IPS-NIHi7 (cell line): Measurements from ENCODE around the gene RIOX2.
"Not testable (repeated sequence)": the region's sequence is repeated elsewhere in the genome, so short reads cannot be mapped to it uniquely, and the experiment has no call there.

Experiments used
- DNase-seq: peaks from one replicate; pipeline ENCODE4 v3.0.0; 2012; ENCODE audit warnings: mixed read lengths; ENCODE audit errors: extremely low spot score

Gene RIOX2

DNA sequence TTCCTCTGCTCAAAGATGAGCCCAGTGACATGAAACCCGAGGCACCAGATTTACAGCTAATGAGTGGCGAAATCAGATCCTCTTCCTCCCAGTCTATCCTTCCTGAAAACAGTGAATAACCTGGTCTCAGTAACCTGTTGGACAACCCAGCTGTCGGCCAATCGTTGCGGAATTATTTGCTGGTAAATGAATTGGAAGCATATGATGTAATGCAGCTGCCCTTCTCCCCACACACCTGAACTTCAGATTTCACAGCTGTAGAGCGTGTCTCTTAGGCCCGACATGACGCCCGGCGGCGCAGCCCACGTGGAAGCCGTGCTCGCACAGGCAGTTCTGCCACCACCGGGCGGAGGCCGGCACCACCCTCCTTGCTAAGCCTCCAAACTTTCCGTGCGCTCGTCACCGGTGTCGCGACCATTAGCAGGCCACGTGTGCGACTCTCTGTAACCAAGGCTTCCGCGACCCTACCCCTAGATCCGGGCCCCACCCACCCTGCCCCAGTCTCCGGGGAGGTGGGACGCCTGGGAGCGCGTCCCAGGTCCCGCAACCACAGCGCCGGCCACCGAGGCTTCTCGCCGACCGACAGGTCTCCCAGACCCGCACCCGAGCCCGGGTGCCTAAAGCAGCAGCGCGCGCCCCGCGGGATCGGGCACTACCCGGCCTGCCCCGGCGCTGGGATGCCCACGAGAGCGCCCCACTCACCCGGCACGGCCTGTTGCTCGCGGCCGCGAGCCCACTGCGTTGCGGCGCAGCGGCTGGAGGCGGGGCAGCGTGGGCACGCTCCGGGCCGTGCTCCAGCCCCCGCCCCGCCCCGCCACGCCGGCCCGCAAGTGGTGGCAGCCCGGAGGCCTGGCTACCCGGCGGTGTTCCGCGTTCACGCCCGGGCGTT, at the start of gene RIOX2:
Gene RIOX2 (minus strand): TSS at position 753 of the 889 bp plus-strand sequence. CDS start 4,838 bp downstream, outside the sequence.
- DNase-seq = peak; percentile 65

DNA sequence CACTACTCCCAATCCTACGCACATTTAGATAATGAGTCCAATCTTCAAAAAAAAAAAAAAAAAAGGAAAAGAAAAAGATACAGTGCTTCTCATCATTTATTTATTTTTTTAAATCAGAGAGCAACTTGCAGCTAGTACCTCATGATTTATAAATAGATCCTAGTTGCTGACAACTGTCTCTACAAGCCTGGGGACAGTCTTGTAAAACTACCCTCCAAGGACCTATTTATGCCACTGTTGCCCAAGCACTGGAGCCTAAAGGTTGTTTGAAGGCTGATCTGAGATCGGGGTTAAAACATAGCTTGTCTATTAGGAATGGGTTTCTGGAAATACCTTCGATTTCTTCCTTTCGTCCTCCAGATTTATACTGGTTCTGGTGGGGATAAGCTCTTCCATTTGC, 48.2 kb upstream of the RIOX2 start:
- no peak for DNase-seq

DNA sequence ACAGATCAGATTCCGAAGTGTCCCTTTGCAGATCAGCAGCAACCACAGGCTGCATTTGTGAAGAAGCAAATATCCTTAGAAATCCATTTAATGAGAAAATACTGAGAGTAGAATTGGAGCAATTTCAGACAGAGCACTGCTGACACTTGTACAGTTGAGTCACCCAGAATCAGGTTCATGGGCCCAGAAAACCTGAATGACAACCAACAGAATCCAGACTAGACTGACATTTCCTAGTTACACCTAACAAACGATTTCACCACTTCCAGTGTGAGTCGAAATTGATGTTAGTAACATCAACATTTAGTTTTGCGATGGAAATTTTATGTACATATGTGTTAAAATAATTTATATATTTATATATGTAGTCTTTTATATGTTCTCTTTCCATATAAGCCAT, 46.1 kb upstream of the RIOX2 start:
- DNase-seq = no peak

DNA sequence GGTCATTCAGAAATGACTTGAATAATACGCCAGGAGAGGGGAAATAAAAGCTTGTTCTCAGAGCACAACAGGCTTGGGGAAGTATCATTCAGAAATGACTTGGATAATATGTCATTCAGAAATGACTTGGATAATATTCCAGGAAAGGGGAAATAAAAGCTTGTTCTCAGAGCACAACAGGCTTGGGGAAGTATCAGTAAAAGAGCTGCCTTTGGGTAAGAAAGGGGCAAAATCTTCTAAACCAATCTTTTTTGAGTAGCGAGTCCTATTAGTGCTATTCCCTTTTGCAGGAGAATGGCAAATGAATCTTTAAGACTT, 42.0 kb upstream of the RIOX2 start:
- no peak for DNase-seq

DNA sequence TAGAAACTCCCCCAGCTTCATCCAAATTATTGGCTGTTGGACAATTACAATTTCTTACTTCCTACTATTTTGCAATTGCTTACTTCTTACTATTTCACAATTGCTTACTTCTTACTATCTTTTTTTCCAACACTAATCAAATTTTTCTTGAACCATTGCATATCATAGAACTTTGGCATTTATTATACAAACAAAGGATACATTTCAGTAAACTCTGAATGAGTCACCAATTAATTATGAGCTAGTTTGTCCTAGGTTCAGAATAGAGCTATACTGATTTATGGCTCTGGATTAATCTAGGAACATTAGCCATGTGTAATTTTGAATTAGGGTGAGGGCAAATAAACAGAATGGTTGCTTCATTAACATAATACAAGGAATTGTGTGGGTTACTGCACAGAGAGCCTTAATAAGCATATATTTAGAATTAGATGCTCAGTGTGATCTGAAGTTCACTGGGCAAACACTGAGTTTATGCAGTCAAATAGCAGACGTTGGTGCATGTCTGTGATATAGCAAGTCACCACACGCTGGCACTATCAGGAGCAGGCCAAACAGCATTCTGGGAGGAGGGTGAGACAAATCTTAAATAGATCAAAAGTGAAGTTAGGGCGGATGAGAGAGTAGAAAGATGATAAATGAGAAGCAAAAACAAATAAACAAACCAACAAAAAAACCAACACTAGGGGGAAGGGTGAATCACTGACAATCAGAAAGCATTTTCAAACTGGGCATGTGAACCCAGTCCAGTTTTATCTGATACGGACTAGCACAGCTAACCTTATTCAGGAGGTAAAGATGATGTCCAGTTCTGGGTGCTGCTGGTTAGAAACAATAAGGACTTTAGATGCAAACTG, 41.4 kb upstream of the RIOX2 start:
- no peak for DNase-seq

DNA sequence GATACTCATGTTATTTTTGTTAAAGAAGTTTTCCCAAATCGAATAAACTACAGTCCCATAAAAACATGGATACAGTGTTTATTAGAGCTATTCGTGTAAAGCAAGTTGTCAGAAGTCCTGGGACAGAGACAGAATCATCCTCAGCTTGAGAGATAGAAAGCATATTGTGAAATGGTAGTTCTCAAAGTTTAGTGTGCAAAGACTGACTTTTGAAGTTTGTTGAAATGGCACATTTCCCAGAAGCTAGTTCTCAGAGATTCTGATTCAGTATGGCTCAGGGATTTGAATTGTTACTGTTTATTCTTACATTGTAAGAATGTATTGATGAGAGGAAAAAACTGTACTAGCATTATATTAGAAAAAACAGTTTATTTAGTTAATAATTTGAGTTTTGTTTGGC, 40.7 kb upstream of the RIOX2 start:
- no peak for DNase-seq

DNA sequence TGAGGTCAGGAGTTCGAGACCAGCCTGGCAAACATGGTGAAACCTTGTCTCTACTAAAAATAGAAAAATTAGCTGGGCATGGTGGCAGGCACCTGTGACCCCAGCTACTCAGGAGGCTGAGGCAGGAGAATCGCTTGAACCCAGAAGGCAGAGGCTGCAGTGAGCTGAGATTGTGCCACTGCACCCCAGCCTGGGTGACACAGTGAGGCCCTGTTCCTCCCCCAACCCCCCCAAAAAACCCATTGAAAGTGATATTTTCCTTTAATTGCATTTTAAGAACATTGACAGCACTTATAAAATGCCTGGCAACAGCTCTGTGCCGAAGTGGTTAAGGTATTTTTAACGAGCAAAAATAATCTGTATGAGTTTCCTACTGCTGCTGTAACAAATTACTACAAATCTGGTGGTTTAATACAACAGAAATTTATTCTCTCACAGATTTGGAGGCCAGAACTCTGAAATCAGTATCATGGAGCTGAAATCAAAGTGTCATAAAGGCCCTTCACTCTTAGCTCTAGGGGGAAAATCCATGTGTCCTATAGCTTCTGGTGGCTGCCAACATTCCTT, 38.7 kb upstream of the RIOX2 start:
- DNase-seq = not testable (repeated sequence)

DNA sequence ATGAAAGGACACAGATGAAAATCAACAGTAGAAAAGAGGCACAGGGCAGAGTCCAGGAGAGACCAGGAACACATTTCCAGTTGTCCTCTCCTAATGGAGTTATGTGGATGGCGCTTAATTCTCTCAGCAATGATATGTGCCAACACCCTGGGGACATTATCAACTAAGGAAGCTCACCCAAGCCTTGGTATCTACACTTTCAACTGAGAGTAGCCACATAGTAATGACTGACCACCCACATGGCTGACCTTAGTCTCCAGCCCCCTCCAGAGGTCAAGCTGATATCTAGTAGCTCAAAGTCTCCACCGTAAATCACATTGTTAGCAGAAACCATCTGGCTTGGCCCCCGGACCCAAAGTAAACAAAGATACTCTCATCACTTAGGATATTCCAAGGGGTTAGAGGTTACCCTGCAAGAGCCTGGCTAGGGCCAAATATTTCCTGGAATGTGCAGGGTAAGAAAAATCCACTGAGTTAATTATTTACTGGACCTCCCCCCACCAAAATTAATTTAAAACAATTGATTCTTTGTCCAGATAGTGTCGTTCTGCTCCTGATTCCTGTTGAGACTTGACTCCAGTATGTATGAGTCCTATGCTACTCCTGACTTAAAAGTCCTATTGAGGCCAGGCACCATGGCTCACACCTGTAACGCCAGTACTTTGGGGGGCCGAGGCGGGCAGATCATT, 38.1 kb upstream of the RIOX2 start:
- DNase-seq = no peak

DNA sequence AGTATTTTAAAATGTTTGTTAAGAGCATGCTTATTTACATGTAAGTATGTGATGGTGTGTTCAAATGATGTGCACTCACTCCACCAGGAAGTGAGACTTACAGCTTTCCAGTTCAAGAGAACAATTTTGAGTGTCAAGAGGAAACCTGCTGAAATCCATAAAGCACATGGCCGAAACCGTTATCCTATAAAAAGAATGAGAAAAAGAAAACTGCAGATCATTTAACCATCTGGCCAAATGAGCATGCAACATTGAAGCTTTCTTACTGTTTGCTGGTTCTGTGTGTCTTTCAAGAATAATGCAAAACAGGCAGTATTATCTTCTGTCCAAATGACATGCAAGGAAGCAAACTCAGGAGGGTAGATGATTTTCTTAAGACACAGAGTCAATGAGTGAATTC, 36.6 kb upstream of the RIOX2 start:
- DNase-seq = no peak

DNA sequence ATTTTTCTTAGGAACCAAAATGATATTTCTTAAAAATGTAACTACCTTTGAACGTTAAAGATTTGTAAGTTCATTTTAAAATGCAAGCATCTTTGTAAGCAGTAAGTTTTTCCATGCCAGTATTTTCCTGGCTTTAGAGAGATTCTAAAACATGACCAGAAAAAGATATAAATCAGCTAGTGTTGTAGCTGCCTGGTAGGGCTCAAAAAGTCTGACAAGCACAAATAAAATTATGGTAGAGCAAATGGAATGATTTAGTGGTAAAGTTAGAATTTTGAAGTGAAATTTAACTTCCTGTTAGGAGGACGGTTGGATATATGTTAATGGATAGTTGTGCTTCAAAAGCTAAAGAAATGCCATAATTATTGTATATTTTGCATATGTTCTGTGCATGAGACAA, 33.2 kb upstream of the RIOX2 start:
- DNase-seq = no peak

DNA sequence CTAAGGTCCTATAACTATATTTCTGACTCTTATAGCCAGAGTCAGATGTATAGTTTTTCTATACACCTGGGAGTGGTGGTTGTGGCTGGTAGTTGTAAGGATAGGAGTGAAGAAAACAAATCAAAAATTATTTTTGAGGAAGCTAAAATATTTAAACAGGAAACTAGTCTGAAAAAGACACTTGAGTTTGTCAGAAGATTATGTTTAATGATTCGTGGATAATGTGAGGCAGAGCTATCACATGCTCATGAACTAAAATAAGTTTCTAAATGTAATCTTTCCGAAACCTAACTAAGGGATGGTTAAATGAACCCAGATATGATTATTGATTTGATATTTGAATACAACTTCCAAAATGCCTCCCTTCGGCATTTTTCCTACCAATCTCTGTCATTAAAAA, 32.5 kb upstream of the RIOX2 start:
- no peak for DNase-seq

DNA sequence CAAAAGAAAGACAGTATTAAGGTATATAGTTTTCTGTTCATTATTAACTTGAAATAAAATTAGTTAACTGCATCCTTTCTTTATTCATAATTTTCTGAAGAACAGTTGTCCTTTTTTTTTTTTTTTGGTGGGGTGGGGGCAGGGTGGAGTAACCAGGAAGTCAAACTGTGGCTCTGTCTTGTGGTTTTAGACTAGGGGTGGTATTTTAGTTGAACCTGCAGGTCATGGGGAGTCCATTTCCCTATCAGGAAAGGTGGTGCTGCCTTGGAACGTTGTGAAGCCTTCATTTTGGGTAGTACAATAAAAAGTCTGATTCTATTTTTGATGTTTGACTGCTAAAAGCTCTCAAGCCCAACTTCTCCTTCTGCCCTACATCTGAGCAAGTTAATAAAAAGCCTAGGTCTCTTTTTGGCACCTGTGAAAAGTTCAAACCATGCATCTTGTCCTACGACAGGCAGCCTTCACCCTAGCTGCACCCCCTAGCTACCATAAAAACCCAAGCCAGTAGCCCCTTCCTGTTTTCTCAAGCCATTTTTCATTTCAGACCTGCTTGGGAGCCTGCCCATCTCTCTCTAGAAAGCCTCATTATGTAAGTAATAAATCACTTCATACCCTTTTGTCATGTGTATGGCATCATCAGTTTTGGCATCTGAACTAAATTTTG, 31.2 kb upstream of the RIOX2 start:
- no peak for DNase-seq

DNA sequence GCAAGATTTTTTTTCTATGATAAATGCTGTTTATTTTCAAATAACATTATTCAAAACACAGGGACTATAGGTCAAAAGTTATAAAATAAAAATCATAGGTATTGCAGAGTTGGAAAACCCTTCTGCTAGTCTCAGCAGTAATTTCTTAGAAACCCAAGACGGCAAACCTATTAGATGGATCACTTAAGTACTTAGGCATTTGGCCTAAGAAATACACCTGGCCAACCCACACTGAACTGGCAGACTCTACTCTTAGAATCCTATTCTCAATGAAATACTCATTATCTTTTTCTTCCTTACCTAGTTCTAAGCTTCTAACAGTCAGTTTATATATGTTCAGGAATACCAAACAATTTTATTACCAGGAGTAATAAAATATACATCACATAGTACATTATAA, 30.5 kb upstream of the RIOX2 start:
- no peak for DNase-seq

DNA sequence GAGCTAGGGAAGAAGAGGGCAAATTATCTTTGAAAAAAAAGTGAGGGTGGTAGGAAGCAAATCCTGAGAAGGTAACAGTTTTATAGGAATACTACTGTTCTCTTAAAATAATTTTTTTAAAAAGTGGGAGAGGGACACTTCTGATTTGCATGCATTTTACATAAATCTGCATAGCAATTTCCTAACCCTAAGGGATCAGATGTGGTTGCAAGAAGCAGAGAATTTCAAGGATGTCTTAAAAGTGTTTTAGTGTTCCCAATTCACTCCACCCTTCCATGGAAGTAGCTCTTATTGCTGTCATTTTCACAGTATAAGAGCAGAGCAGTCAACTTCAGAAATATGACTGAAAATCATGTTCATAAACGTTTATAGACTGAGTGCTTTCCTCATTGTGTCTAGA, 27.8 kb upstream of the RIOX2 start:
- no peak for DNase-seq

DNA sequence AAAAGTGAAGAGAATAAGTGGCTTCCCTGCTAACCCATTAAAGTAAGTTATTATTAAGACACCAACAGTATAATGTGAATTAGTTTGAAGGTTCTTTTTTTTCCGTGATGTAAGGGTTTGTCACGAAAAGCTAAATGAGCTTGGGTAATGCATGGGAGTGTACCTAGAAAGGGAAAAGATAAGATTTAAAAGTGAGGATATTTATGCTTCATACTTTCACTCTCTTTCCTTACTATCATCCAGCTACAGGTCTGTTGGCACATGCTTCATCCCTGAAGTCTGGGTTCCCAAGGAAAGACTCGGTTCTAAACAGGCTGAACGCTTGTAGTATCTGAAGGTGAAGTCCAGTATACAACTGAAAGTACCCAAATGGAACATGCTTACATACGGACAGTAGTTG, 26.9 kb upstream of the RIOX2 start:
- DNase-seq = no peak

DNA sequence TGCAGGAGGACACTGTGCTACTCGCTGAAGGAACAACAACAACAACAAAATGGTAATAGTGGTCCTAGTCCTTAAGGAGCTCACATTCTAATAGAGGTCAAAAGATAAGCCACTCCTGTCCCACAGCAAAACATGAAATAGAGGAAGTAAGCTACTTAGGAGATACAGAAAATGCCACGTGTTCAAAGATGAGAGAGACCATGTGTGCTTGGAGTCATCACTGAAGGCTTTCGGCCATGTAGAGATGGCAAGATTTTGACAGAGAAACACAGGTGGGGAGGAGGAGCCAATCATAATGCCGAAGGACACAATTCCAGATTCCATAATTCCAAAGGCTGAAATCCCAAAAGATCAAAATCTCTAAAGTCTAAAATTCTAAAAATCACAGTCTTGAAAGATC, 24.8 kb upstream of the RIOX2 start:
- no peak for DNase-seq

DNA sequence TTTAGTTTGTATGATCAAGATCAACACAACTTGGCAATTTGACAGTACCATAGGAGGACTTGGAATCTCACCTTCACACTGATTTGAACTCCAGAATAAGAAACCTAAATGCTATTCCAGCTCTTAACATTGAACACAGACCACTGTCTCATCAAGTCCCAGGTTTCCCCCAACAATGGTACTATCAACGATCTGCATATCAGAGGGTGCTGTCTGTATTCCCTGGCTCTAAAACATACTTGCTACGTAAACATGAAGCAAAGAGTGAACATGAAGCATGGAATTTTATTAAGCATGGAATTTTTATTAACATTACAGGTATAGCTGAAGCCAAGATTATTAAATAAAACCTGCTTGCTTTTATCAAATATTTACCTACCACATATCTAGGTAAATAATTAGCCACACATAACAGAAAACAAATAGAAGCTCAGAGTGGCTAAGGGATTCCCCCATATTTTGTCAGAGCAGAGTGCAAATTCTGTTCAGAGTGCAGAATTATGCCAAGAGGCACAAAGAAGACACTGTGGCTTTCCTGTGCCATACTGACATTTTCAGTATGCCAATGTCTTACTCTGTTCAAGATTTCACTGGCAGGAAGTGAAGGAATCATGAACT, 22.2 kb upstream of the RIOX2 start:
- no peak for DNase-seq

DNA sequence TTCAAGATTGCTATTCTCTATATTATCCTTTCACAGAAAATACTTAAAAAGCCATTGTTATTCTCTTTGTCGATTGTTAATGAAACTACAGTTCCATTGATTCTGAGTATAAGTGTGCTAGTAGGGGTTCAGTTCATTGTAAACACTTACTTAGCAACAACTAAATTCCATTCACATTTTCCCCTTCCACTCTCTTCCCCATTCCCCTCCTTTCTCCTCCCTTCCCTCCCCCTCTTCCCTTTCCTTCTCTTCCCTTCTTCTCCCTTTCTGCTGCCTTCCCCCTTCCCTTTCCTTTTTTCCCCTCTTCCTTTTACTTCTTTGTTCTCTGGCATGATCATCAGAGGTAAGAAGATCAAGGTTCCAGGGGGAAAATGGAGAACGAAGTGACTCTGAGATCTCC, 21.3 kb upstream of the RIOX2 start:
- no peak for DNase-seq

DNA sequence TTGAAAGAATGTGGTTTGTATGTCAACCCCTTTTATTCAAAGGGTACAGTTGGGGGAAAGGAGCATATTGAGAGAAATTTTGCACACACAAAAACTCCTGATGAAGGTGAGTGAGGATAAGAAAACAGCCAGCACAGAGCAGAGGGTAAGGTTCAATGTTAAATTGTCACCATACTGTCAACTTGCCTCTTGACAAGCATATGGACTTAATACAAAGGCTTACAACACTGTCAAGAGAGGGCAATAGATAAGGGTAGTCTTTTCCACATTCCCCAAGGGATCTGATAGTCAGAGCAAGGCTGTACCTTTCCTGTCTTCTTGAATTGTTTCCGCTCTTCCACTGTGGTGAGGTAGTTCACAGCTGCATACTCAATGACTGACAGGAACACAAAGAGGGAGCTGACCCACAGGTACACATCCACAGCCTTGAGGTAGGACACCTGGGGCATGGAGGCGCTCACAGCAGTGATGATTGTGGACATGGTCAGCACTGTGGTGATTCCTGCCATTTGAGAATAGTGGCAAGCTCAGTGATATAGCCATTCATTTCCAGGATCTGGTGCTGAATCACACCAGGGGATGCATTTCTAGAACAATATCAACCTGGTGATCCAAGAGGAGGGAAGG, 20.4 kb upstream of the RIOX2 start:
- no peak for DNase-seq

DNA sequence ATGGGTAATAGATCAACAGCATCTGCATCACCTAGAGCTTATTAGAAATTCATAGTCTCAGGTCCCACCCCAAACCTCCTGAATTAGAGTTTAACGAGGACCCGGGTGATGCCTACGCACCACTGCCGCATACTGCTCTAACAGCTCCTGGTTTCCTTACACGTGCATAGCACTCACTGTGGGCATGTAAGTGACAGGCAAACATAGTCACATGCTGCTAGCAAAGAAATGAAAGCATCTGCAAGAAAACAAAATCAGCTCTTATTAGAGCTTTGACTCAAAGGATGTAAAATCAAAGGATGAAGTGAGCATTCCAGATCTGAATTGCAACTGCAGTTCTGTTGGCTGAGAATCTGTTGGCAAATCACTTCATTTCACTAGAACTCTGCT, 19.1 kb upstream of the RIOX2 start:
- DNase-seq = no peak
